ENCODE data around the gene CD200R1L. TPM values are rescaled to one million over a fixed set of nuclear protein-coding genes. Genes with fewer than 3 reads are reported as not detected.

Gene CD200R1L
- total and polyA plus RNA-seq, 2 experiments from 2014 or later: not detected

DNA sequence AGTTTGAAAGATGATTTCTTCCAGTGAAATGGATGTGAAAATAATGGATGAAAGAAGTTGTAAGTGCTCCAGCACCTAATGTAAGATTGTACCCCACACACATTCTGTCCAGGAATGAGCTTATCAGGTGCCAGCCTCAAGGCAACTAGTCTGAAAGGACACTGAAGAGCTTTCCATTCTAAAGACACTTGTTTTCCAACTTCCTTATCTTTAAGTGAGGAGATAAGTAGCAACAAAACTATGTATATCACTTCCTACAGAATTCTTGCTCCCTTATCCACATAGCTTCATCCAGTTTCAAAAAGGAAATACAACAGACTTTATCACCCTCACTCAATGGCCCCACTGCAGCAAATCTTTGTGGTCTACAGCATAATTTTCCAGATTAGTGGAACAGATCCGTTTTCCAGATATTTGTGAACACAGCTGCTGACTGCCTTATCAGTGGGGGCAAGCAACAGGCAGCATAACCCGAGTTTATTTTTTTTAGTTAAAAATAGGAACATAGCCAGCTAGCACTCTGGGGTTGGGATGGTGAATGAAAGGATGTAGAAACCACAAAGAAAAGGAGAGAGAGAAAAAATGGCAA, 60.6 kb downstream of the CD200R1L start:
- Mint-ChIP-seq H3K27me3 (ENCODE audit: insufficient read depth, low read depth, poor library complexity) (no peaks in the 10 kb centered on the region), H3K27ac (no peak overlapping the region), H3K36me3 (ENCODE audit: low read depth) (peaks cover 2% of the 10 kb centered on the region; the same call in 1 of the 3 replicates), H3K9me3 (peaks cover 19% of the 10 kb centered on the region), H3K4me1 (no peaks in the 10 kb centered on the region), H3K4me3 (no peak overlapping the region)
- ATAC-seq (no peak), DNase-seq (ENCODE audit: low spot score) (no peak)
- no peaks in the 10 kb centered on the region for H3K27me3 ChIP-seq (ENCODE audit: insufficient read depth)
- no peaks in the 10 kb centered on the region for H3K36me3 ChIP-seq (ENCODE audit: insufficient read depth)
- TF ChIP-seq, protein P1, sequence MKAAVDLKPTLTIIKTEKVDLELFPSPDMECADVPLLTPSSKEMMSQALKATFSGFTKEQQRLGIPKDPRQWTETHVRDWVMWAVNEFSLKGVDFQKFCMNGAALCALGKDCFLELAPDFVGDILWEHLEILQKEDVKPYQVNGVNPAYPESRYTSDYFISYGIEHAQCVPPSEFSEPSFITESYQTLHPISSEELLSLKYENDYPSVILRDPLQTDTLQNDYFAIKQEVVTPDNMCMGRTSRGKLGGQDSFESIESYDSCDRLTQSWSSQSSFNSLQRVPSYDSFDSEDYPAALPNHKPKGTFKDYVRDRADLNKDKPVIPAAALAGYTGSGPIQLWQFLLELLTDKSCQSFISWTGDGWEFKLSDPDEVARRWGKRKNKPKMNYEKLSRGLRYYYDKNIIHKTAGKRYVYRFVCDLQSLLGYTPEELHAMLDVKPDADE (IDR thresholded peaks at IDR 0.05): no peak
- TF ChIP-seq, protein P2, sequence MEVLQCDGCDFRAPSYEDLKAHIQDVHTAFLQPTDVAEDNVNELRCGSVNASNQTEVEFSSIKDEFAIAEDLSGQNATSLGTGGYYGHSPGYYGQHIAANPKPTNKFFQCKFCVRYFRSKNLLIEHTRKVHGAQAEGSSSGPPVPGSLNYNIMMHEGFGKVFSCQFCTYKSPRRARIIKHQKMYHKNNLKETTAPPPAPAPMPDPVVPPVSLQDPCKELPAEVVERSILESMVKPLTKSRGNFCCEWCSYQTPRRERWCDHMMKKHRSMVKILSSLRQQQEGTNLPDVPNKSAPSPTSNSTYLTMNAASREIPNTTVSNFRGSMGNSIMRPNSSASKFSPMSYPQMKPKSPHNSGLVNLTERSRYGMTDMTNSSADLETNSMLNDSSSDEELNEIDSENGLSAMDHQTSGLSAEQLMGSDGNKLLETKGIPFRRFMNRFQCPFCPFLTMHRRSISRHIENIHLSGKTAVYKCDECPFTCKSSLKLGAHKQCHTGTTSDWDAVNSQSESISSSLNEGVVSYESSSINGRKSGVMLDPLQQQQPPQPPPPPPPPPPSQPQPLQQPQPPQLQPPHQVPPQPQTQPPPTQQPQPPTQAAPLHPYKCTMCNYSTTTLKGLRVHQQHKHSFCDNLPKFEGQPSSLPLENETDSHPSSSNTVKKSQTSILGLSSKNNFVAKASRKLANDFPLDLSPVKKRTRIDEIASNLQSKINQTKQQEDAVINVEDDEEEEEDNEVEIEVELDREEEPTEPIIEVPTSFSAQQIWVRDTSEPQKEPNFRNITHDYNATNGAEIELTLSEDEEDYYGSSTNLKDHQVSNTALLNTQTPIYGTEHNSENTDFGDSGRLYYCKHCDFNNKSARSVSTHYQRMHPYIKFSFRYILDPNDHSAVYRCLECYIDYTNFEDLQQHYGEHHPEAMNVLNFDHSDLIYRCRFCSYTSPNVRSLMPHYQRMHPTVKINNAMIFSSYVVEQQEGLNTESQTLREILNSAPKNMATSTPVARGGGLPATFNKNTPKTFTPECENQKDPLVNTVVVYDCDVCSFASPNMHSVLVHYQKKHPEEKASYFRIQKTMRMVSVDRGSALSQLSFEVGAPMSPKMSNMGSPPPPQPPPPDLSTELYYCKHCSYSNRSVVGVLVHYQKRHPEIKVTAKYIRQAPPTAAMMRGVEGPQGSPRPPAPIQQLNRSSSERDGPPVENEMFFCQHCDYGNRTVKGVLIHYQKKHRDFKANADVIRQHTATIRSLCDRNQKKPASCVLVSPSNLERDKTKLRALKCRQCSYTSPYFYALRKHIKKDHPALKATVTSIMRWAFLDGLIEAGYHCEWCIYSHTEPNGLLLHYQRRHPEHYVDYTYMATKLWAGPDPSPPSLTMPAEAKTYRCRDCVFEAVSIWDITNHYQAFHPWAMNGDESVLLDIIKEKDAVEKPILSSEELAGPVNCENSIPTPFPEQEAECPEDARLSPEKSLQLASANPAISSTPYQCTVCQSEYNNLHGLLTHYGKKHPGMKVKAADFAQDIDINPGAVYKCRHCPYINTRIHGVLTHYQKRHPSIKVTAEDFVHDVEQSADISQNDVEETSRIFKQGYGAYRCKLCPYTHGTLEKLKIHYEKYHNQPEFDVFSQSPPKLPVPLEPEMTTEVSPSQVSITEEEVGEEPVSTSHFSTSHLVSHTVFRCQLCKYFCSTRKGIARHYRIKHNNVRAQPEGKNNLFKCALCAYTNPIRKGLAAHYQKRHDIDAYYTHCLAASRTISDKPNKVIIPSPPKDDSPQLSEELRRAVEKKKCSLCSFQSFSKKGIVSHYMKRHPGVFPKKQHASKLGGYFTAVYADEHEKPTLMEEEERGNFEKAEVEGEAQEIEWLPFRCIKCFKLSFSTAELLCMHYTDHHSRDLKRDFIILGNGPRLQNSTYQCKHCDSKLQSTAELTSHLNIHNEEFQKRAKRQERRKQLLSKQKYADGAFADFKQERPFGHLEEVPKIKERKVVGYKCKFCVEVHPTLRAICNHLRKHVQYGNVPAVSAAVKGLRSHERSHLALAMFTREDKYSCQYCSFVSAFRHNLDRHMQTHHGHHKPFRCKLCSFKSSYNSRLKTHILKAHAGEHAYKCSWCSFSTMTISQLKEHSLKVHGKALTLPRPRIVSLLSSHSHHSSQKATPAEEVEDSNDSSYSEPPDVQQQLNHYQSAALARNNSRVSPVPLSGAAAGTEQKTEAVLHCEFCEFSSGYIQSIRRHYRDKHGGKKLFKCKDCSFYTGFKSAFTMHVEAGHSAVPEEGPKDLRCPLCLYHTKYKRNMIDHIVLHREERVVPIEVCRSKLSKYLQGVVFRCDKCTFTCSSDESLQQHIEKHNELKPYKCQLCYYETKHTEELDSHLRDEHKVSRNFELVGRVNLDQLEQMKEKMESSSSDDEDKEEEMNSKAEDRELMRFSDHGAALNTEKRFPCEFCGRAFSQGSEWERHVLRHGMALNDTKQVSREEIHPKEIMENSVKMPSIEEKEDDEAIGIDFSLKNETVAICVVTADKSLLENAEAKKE (CRISPR knock-in tag; IDR thresholded peaks at IDR 0.05): no peak
- TF ChIP-seq EZH2phosphoT487 (IDR thresholded peaks at IDR 0.05; ENCODE audit: unreplicated experiment) (no peak), POLR2AphosphoS5 (IDR thresholded peaks at IDR 0.05; ENCODE audit: low read depth) (no peak)
- H4K20me1 ChIP-seq (replicated peaks; ENCODE audit: insufficient read depth): no peaks in the 10 kb centered on the region
- no peak overlapping the region for H3K4me2 ChIP-seq
- H3K4me3 ChIP-seq: no peak overlapping the region
- no peak overlapping the region for H3K27ac ChIP-seq (ENCODE audit: low read depth)
- H3K4me1 ChIP-seq (ENCODE audit: insufficient read depth): no peaks in the 10 kb centered on the region
- H3K79me2 ChIP-seq (replicated peaks; ENCODE audit: insufficient read depth): no peaks in the 10 kb centered on the region
- peaks cover 10% of the 10 kb centered on the region; the same call in 1 of the 2 replicates for H3K9me2 ChIP-seq (ENCODE audit: insufficient read depth)
- H2AFZ ChIP-seq: no peak overlapping the region
- H3F3A ChIP-seq (replicated peaks; ENCODE audit: low read depth): no peaks in the 10 kb centered on the region
